ENCODE results near the gene BSN.
"Not testable (repeated sequence)": the region's sequence is repeated elsewhere in the genome, so short reads cannot be mapped to it uniquely, and the experiment has no call there.

Gene BSN

DNA sequence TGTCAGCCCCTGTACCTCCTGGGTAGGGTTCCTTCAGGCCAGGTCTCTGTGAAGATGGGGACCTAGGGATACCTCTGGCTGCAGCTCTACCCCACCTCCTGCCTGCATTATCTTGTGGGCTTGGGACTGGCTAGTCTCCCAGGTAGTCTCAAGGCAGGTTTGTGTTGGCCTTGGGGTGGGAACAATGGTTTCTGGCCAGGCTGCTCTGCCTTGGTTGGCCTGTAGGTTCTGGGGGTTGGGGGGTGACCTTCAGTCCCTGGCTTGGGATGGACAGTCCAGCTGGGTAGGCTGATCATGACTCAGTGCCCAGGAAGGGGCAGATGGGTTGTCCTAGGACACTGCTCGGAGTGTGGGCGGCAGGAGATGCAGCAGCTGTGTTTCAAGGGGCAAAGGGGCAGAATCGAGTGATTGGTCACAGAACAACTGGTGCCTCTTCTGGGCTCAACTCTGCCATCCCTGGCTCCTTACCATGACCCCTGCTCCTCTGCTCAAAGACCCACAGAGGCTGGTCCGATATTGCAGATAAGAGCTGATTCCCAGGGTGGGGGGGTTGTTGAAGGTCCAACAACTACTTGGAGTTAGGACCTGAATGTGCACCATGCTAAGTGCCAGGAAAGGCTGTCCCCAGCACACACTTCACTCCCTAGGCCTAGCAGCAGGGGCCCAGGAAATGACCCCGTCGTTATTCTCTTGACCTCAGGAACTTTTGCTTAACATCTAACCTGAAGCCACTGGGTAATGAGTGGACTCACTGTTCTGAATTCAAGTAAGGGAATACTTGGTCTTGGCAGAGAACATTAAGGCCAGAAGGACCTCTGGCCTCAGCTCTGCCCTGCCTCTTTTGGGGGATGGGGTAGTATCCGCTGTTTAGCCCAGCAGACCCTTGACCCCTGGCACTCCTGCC lies 18.1 kb upstream of the BSN start:
- DNase-seq (ENCODE audit: low spot score): no peak

DNA sequence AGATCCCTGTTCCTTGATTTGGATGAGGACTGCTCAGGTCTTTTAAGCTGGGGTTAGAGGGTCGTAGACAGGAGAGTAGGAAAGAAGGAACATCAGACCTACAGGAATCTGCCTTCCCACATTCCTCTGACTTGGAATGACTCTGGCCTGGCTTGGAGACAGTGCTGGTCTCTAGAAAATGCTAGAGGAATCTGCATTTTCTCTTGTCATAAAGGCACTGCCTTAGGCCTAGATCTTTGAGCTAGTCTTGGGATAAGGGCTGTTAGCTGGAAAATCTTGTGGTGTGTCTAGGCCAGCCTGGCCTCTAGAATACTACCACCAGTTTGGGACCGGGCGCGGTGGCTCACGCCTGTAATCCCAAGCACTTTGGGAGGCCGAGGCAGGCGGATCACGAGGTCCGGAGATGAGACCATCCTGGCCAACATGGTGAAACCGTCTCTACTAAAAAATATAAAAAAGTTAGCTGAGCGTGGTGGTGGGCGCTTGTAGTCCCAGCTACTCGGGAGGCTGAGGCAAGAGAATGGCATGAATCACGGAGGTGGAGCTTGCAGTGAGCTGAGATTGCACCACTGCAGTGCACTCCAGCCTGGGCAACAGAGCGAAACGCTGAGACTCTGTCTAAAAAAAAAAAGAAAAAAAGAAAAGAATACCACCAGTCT lies 17.3 kb upstream of the BSN start:
- no peak for DNase-seq (ENCODE audit: low spot score)

DNA sequence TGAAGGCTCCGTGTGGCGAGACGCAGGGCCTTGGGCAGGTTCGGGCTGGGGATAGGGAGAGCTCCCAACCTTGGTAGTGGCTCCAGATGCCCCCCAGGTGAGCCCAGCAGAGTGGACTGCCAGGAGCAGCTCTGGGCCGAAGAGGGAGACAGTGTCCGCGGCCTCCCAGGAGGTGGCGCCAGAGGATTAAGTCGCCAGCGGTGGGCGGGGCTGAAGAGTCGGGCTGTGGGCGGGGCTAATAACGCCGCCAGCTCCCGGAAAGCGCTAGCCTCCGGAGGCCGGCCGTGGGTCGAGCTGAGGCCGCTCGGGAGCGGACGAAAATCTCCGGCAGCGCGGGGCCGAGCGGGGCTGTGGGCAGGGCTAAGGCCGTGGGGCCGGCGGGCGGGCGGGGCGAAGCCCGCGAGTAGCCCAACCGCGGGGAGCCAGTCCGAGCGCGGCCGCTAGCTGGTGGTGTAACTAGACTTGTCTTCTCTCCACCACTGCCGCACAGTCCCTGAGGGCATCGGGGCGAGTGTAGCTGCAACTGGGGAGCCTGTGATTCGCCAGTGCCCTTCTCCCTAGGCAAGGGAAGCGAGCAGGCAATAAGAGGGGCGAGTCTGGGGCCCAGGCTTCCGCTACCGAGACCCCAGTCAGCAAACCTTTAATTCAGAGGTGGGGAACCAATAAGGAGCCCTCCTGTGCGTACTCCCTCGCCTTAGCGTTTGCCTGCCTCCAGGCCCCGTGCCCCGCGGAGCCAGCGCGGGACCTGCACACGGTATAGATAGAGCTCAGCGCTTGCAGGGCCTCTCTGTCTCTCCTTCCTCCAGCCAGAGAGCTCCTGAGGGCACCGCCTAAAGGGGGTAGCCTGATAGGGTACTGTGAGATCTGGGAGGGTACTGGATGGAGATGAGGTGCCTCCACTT lies 14.4 kb upstream of the BSN start:
- DNase-seq (ENCODE audit: low spot score): peak; percentile 98

DNA sequence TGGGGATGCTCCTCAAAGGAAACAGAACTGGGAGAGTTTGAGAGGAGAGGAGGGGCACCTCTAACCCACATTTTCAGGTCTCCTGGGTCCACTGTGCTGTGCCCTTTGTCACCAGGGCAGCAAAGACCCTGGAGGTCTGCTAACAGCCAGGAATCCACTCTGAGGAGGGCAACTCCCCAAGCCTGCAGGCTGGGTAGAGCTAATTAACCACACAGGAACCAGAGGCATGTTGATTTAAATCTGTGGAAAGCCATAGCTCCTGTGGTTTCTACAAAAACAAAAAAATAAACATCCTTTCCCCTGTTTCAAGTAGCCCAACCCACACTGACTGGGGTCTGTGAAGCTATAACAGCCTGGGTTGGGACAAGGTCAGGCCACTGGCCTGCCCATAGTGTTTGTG lies 2.2 kb upstream of the BSN start:
- DNase-seq (ENCODE audit: low spot score): no peak

DNA sequence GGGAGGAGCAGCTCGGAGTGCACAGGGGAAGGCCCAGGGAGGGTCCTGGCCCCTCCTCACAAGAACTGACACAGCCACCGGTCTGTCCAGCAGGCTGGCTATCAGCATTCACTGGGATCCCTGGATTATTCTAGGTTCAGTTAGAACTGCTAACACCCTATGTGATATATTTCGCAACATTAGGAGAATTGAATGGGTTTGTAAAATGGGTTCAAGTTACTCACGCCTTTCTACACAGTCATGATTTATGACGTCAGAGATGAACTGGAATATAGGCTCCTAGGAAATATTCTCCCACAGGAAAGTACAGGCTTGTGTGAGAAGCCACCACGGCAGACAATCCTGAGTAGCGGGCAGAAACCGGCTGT lies 969 bp upstream of the BSN start:
- DNase-seq (ENCODE audit: low spot score): no peak

GRCh38 chr3:49554633-49555265 lies 472 bp downstream of the BSN start:
- DNase-seq (ENCODE audit: low spot score): peak; percentile 87

DNA sequence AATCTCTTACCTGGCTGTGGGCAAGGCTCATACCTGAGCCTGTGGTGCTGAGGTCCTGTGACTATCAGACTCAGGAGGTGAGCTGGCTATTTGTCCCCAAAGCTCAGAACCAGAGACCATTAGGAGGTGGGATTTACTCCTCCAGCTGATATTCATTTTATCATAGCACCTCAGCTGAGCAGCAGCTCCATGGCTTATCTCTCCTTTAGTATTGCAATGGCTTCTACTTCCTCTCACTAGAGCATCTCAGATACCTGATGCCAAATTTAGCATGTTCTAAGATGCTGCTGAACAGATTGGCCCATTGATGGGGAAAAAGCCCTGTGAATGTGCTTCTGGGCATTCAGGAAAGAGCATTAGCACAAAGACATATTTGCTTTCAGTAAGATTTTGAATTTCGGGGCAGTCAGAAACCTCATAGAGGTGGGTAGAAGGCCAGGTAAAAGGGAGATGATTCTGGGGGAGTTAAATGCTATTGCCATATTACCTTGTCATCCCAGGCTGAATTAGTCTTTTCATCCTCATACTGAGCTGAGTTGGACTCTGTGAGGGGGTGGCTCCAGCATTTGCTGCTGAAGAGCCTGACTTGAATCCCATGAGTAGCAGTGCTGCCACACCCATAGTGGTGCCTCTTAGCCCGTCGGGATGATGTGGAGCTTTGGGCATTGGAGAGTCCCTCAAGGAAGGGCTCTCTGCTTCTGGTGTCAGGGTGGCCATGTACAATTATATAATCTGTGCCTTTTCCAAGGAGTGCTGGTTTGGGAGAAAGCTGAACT lies 2.4 kb downstream of the BSN start:
- DNase-seq (ENCODE audit: low spot score): no peak

GRCh38 chr3:49563040-49563578 lies 8.8 kb downstream of the BSN start:
- DNase-seq (ENCODE audit: low spot score): no peak

- DNase-seq (ENCODE audit: low spot score): no peak
Observed at GRCh38 chr3:49563766-49564165, 9.5 kb downstream of the BSN start.

DNA sequence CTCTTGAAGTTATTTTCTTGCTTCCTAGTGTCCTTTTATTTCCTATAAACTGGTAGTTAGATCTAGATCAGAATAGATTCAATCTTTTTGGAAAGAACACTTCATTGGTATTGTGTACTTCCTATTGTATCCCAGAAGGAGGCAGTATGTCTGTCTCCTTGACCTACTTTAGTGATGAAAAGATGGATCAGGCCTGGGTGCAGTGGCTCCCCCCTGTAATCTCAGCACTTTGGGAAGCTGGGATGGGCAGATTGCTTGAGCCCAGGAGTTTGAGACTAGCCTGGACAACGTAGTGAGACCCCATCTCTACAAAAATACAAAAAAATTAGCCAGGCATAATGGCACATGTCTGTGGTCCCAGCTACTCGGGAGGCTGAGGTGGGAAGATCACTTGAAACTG lies 12.0 kb downstream of the BSN start:
- DNase-seq (ENCODE audit: low spot score): peak; percentile 23

- no peak for DNase-seq (ENCODE audit: low spot score)
Observed at GRCh38 chr3:49567406-49567805, 13.1 kb downstream of the BSN start.

DNA sequence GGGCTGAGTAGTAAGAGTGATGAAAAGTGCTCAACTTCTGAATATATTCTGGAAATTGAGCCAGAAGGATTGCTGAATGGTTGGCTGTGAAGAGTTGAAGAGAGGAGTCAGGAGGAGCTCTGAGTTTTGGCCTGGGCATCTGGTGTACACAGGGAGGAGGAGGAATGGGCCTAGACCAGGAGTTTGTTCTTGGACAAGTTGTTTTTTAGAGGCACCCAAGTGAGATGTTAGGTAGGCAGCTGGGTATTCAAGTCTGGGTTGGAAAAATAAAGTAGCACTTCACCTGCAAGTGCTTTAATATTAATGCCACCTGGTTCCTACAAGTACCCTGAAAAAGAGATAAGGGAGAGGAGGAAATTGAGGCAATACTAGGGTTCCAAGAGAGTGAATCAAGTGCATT lies 14.7 kb downstream of the BSN start:
- no peak for DNase-seq (ENCODE audit: low spot score)

GRCh38 chr3:49570028-49570654 lies 15.9 kb downstream of the BSN start:
- DNase-seq (ENCODE audit: low spot score): no peak

DNA sequence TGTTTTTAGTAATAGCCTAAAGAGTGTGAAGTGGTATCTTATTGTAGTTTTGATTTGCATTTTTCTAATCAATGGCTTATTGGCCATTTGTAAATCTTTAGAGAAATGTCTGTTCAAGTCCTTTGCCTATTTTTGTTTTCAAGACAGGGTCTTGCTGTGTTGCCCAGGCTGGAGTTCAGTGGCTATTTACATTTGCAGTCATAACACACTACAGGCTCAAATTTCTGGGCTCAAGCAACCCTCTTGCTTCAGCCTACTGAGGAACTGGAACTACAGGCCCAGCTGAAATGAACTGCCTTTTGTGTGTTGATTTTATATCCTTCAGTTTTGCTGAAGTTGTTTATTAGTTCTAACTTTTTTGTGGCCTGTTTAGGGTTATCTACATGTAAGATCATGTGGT lies 27.9 kb downstream of the BSN start:
- DNase-seq (ENCODE audit: low spot score): no peak

GRCh38 chr3:49585261-49585755 lies 31.0 kb downstream of the BSN start:
- not testable (repeated sequence) for DNase-seq (ENCODE audit: low spot score)

DNA sequence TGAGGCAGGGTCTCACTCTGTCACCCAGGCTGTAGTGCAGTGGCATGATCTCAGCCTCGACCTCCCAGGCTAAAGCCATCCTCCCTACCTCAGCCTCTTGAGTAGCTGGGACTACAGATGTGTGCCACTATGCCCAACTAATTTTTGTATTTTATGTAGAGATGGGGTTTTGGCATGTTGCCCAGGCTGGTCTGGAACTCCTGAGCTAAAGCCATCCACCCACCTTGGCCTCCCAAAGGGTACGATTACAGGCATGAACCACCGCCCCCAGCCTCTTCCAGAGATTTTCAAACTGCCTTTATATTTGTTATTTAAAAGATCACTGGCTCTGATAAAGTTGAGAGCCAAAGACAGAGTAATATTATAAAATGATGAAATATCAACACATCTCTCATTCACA lies 37.3 kb downstream of the BSN start:
- DNase-seq (ENCODE audit: low spot score): no peak

DNA sequence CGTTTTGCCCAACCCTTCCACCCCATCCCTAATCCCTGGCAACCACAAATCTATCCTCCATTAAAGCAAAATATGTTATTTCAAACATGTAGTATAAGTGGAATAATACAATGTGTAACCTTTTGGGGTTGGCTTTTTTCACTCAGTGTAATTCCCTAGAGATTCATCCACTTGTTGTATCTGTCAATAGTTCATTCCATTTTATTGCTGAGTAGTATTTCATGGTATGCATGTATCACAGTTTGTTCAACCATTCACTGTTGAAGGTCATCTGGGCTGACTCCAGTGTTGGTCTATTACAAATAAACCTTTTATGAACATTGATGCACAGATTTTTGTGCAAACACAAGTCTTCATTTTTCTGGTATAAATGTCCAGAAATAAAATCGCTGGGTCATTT lies 38.8 kb downstream of the BSN start:
- DNase-seq (ENCODE audit: low spot score): no peak

DNA sequence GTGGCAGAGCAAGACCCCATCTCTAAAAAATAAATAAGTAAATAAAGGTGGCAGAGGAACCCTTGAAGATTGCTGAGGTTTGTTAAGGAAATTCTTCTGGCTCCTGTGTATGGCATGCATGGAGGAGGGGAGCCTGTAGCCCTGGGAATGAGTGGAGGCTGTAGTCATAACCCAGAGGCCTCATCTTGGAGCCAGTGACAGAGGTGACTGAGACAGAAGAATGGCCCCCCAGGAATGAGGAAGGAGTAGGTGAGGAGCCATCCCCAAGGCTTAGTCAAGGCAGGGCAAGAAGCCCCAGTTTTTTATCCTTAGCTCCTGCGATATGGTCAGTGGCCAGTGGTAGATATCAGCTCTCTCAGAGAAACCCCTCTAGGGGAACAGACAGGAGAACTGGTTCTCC lies 46.5 kb downstream of the BSN start:
- DNase-seq (ENCODE audit: low spot score): peak; percentile 40

GRCh38 chr3:49601358-49602048 lies 47.2 kb downstream of the BSN start:
- no peak for DNase-seq (ENCODE audit: low spot score)

GRCh38 chr3:49602049-49602554 lies 47.8 kb downstream of the BSN start:
- DNase-seq (ENCODE audit: low spot score): no peak

Data from AG20443 (cell line).